Hepatocyte (in vitro differentiated cells): ENCODE data around the gene P3H3. TPM values are rescaled to one million over a fixed set of nuclear protein-coding genes. Genes with fewer than 3 reads are reported as not detected.

Source experiments
- DNase-seq: peaks from one replicate; pipeline ENCODE4 v3.0.0-alpha.2; 2016; ENCODE audit warnings: low spot score
- H2AFZ ChIP-seq: fragments of 200-600 bp; sonication (generic); 2 replicates; pipeline ENCODE4 v1.6.0; 2016; ENCODE audit warnings: antibody characterized with exemption, mild to moderate bottlenecking
- H3K27ac ChIP-seq: fragments of 200-600 bp; sonication (generic); 2 replicates; pipeline ENCODE4 v1.5.1; 2016; ENCODE audit warnings: mild to moderate bottlenecking
- H3K27me3 ChIP-seq: fragments of 200-600 bp; sonication (generic); 2 replicates; pipeline ENCODE4 v1.6.1; 2016
- H3K36me3 ChIP-seq: fragments of 200-600 bp; sonication (generic); replicated peaks from 2 replicates; pipeline ENCODE4 v1.5.1; 2016; ENCODE audit warnings: low read depth; ENCODE audit not compliant: insufficient read depth
- H3K4me1 ChIP-seq: fragments of 200-600 bp; sonication (generic); 2 replicates; pipeline ENCODE4 v1.5.1; 2016; ENCODE audit warnings: mild to moderate bottlenecking, moderate library complexity; ENCODE audit not compliant: insufficient read depth
- H3K4me2 ChIP-seq: fragments of 200-600 bp; sonication (generic); 2 replicates; pipeline ENCODE4 v1.6.0; 2016
- H3K4me3 ChIP-seq: fragments of 200-600 bp; sonication (generic); 2 replicates; pipeline ENCODE4 v1.5.1; 2016; ENCODE audit warnings: mild to moderate bottlenecking
- H3K79me2 ChIP-seq: fragments of 200-600 bp; sonication (generic); 2 replicates; pipeline ENCODE4 v1.6.0; 2017; ENCODE audit warnings: mild to moderate bottlenecking
- H3K9me2 ChIP-seq: fragments of 200-600 bp; sonication (generic); replicated peaks from 2 replicates; pipeline ENCODE4 v1.6.0; 2017; ENCODE audit warnings: mild to moderate bottlenecking; ENCODE audit not compliant: insufficient read depth
- H3K9me3 ChIP-seq: fragments of 200-600 bp; sonication (generic); 2 replicates; pipeline ENCODE4 v1.5.1; 2016; ENCODE audit warnings: low read depth, mild to moderate bottlenecking
- H4K20me1 ChIP-seq: fragments of 200-600 bp; sonication (generic); 2 replicates; pipeline ENCODE4 v1.6.0; 2016; ENCODE audit warnings: mild to moderate bottlenecking; ENCODE audit not compliant: insufficient read depth, poor library complexity, severe bottlenecking
- EZH2 ChIP-seq: fragments of 200-600 bp; sonication (generic); IDR thresholded peaks from 2 replicates; pipeline ENCODE4 v1.6.1; 2016; ENCODE audit warnings: antibody characterized with exemption, mild to moderate bottlenecking, borderline replicate concordance
- EZH2phosphoT487 ChIP-seq: fragments of 200-600 bp; sonication (generic); IDR thresholded peaks from one replicate; pipeline ENCODE4 v1.6.1; 2018; ENCODE audit warnings: antibody characterized with exemption, mild to moderate bottlenecking, low read depth, moderate library complexity; ENCODE audit not compliant: unreplicated experiment, severe bottlenecking
- WGBS: methylation state at CpG from one replicate; pipeline ENCODE4 v1.1.6; 2016; ENCODE audit warnings: low lambda C conversion rate; ENCODE audit errors: missing lambda C conversion rate; 5-methylcytosine and 5-hydroxymethylcytosine counted together
- polyA plus RNA-seq: library from polyadenylated mRNA; unstranded; fragments of >200 nt; fragmentation: Nextera tagmentation; extraction: Ambion mirVana; gene quantifications from 2 replicates; pipeline ENCODE4 v1.2.1, GENCODE V29; 2016
- total RNA-seq: library from RNA; depleted of rRNA; stranded (reverse); fragments of >200 nt; gene quantifications from 2 replicates; pipeline ENCODE4 v1.2.3, GENCODE V29; 2014
- TF ChIP-seq, protein P1 (sequence below): fragments of 200-600 bp; sonication (generic); IDR thresholded peaks from 2 replicates; pipeline ENCODE4 v1.5.1; 2016; ENCODE audit warnings: antibody characterized with exemption, mild to moderate bottlenecking; ENCODE audit not compliant: poor library complexity

P3H3 gene
- total and polyA plus RNA-seq, 2 experiments from 2014 or later = 38.1 to 38.6 TPM

DNA sequence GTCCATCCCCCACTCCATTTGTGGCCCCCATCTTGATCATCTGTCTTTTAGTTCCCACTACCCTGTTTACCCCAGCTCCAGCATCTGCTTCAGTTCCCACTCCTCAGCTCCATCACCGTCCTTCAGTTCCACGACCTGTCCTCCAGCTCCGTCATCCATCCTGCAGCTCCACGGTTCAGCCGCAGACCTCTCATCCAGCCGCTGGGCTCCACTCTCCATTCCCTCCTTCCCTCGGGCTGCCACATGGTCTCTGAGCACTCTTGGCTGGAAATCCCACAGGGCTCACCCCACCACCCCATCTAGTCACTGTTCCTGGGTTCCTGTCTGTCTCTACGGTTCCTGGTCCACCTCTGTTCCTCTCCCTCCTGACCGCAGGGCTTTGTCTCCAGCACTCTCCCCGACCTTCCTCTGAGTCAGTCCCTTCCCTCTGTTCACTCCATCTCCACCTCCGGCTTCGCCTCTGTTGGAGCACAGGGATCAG is 3.3 kb upstream of the P3H3 start:
- Histone ChIP-seq H4K20me1 (no peaks in the 10 kb centered on the region), H3K4me3 (no peak overlapping the region), H3K36me3 (no peaks in the 10 kb centered on the region), H2AFZ (no peak overlapping the region), H3K9me3 (no peaks in the 10 kb centered on the region), H3K4me1 (peaks cover 14% of the 10 kb centered on the region), H3K27ac (no peak overlapping the region), H3K4me2 (peak overlapping the region; percentile 75), H3K27me3 (peaks cover 5% of the 10 kb centered on the region), H3K9me2 (no peaks in the 10 kb centered on the region), H3K79me2 (peaks cover 6% of the 10 kb centered on the region)
- TF ChIP-seq, protein P1, sequence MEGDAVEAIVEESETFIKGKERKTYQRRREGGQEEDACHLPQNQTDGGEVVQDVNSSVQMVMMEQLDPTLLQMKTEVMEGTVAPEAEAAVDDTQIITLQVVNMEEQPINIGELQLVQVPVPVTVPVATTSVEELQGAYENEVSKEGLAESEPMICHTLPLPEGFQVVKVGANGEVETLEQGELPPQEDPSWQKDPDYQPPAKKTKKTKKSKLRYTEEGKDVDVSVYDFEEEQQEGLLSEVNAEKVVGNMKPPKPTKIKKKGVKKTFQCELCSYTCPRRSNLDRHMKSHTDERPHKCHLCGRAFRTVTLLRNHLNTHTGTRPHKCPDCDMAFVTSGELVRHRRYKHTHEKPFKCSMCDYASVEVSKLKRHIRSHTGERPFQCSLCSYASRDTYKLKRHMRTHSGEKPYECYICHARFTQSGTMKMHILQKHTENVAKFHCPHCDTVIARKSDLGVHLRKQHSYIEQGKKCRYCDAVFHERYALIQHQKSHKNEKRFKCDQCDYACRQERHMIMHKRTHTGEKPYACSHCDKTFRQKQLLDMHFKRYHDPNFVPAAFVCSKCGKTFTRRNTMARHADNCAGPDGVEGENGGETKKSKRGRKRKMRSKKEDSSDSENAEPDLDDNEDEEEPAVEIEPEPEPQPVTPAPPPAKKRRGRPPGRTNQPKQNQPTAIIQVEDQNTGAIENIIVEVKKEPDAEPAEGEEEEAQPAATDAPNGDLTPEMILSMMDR = no peak
- TF ChIP-seq EZH2 (no peak), EZH2phosphoT487 (no peak)
- 36% methylated on average over 12 of the region's 12 CpGs for WGBS
- no peak for DNase-seq

GRCh38 chr12:6825398-6826124 is 2.6 kb upstream of the P3H3 start:
- Histone ChIP-seq H4K20me1 (no peaks in the 10 kb centered on the region), H3K9me3 (no peaks in the 10 kb centered on the region), H3K27me3 (peaks cover 5% of the 10 kb centered on the region), H2AFZ (no peak overlapping the region), H3K4me3 (no peak overlapping the region), H3K4me2 (peak overlapping the region; percentile 75), H3K4me1 (peaks cover 11% of the 10 kb centered on the region), H3K27ac (no peak overlapping the region), H3K9me2 (no peaks in the 10 kb centered on the region), H3K36me3 (no peaks in the 10 kb centered on the region), H3K79me2 (peaks cover 6% of the 10 kb centered on the region)
- TF ChIP-seq, protein P1 = peak; percentile 88
- TF ChIP-seq EZH2 = no peak
- WGBS = 13% methylated on average over 19 of the region's 19 CpGs
- peak; percentile 92 for DNase-seq

GRCh38 chr12:6826125-6826733 is 2.0 kb upstream of the P3H3 start:
- H3K27ac ChIP-seq = no peak overlapping the region
- TF ChIP-seq EZH2phosphoT487 (no peak), EZH2 (no peak)
- TF ChIP-seq, protein P1 = no peak
- H3K4me3 ChIP-seq = no peak overlapping the region
- WGBS = 88% methylated on average over 17 of the region's 17 CpGs
- H3K79me2 ChIP-seq = peaks cover 6% of the 10 kb centered on the region
- DNase-seq = no peak
- no peaks in the 10 kb centered on the region for H3K9me3 ChIP-seq
- peaks cover 4% of the 10 kb centered on the region for H3K4me1 ChIP-seq
- H2AFZ ChIP-seq = no peak overlapping the region
- no peak overlapping the region for H3K4me2 ChIP-seq
- no peaks in the 10 kb centered on the region for H4K20me1 ChIP-seq
- H3K9me2 ChIP-seq = no peaks in the 10 kb centered on the region
- H3K27me3 ChIP-seq = peaks cover 5% of the 10 kb centered on the region
- no peaks in the 10 kb centered on the region for H3K36me3 ChIP-seq
